ENCODE measurements around the gene ABHD17C.

DNA sequence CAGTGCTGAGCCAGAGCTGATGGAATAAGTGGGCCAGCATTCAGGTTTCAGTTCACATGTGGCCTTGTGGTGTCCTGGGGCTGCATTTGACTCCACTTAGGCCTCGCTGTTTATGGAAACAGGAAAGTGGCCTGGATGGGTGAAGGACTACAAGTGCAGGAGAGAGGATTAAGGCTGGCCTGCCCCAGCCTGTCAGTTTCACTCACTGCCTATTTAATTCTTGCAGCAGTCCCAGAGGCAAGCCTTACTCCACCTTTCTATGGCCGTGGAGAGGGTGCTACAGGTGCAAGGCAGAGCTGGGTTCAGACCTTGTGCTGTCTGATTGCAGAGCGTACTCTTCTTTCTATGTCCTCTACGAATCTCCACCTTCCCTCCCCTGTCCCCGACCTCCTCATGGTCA is 37.7 kb downstream of the ABHD17C start:
- TF ChIP-seq, protein P1, sequence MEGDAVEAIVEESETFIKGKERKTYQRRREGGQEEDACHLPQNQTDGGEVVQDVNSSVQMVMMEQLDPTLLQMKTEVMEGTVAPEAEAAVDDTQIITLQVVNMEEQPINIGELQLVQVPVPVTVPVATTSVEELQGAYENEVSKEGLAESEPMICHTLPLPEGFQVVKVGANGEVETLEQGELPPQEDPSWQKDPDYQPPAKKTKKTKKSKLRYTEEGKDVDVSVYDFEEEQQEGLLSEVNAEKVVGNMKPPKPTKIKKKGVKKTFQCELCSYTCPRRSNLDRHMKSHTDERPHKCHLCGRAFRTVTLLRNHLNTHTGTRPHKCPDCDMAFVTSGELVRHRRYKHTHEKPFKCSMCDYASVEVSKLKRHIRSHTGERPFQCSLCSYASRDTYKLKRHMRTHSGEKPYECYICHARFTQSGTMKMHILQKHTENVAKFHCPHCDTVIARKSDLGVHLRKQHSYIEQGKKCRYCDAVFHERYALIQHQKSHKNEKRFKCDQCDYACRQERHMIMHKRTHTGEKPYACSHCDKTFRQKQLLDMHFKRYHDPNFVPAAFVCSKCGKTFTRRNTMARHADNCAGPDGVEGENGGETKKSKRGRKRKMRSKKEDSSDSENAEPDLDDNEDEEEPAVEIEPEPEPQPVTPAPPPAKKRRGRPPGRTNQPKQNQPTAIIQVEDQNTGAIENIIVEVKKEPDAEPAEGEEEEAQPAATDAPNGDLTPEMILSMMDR (IDR thresholded peaks at IDR 0.05; ENCODE audit: poor library complexity), result no peak
- TF ChIP-seq EZH2phosphoT487 (IDR thresholded peaks at IDR 0.05; ENCODE audit: low read depth, severe bottlenecking, unreplicated experiment), result no peak
